ENCODE data around the gene KRT6C.

The KRT6C gene

GRCh38 chr12:52473768-52474167 lies at the start of gene KRT6C:
TSS of gene KRT6C (minus strand) at chr12:52473805. CDS start at chr12:52473737, 68 bp downstream.
- DNase-seq (ENCODE audit: low read depth in 4 of 4, low spot score in 1 of 4), result no peak

- no peak for DNase-seq (ENCODE audit: low read depth in 4 of 4, low spot score in 1 of 4)
These were observed 48.9 kb upstream of the KRT6C start for GRCh38 chr12:52522346-52523011.

- no peak for DNase-seq (ENCODE audit: low read depth in 4 of 4, low spot score in 1 of 4)
These were observed 48.1 kb upstream of the KRT6C start for GRCh38 chr12:52521568-52522266.

- DNase-seq (ENCODE audit: low read depth in 4 of 4, low spot score in 1 of 4), result no peak
These were observed 47.6 kb upstream of the KRT6C start for GRCh38 chr12:52521175-52521567.

GRCh38 chr12:52519826-52520662 lies 46.4 kb upstream of the KRT6C start, which contains the start of gene KRT5:
TSS of gene KRT5 (minus strand) at chr12:52520394. CDS start at chr12:52520296, 98 bp downstream.
- no peak for DNase-seq (ENCODE audit: low read depth in 4 of 4, low spot score in 1 of 4)

- no peak for DNase-seq (ENCODE audit: low read depth in 4 of 4, low spot score in 1 of 4)
These were observed 45.7 kb upstream of the KRT6C start for GRCh38 chr12:52519387-52519703.

GRCh38 chr12:52518574-52519386 lies 45.2 kb upstream of the KRT6C start:
- DNase-seq (ENCODE audit: low read depth in 4 of 4, low spot score in 1 of 4), result no peak

GRCh38 chr12:52517888-52518287 lies 44.3 kb upstream of the KRT6C start:
- DNase-seq (ENCODE audit: low read depth in 4 of 4, low spot score in 1 of 4), result no peak

- DNase-seq (ENCODE audit: low read depth in 4 of 4, low spot score in 1 of 4), result no peak
These were observed 43.6 kb upstream of the KRT6C start for GRCh38 chr12:52517005-52517835.

GRCh38 chr12:52515927-52516831 lies 42.6 kb upstream of the KRT6C start:
- DNase-seq (ENCODE audit: low read depth in 4 of 4, low spot score in 1 of 4), result no peak

- no peak for DNase-seq (ENCODE audit: low read depth in 4 of 4, low spot score in 1 of 4)
These were observed 41.7 kb upstream of the KRT6C start for GRCh38 chr12:52515319-52515646.

GRCh38 chr12:52514471-52515318 lies 41.1 kb upstream of the KRT6C start:
- DNase-seq (ENCODE audit: low read depth in 4 of 4, low spot score in 1 of 4), result no peak

- no peak for DNase-seq (ENCODE audit: low read depth in 4 of 4, low spot score in 1 of 4)
These were observed 40.1 kb upstream of the KRT6C start for GRCh38 chr12:52513736-52514135.

GRCh38 chr12:52508211-52508610 lies 34.6 kb upstream of the KRT6C start:
- no peak for DNase-seq (ENCODE audit: low read depth in 4 of 4, low spot score in 1 of 4)

GRCh38 chr12:52506858-52507715 lies 33.5 kb upstream of the KRT6C start:
- no peak for DNase-seq (ENCODE audit: low read depth in 4 of 4, low spot score in 1 of 4)

GRCh38 chr12:52502877-52503276 lies 29.3 kb upstream of the KRT6C start:
- no peak for DNase-seq (ENCODE audit: low read depth in 4 of 4, low spot score in 1 of 4)

- DNase-seq (ENCODE audit: low read depth in 4 of 4, low spot score in 1 of 4), result no peak
These were observed 27.9 kb upstream of the KRT6C start for GRCh38 chr12:52501490-52501889.
